Stimulated activated CD4-positive, alpha-beta T cell treated with anti-CD3 and anti-CD28 coated beads, Interleukin-1b, Interleukin-23, amount 100 ng/mL, for 48 hours (primary cell): Measurements from ENCODE around the gene PHKG1.
"Not testable (repeated sequence)": the region's sequence is repeated elsewhere in the genome, so short reads cannot be mapped to it uniquely, and the experiment has no call there.

ENCODE experiments used
- DNase-seq: peaks from one replicate; pipeline ENCODE4 v3.0.0-alpha.2; 2020

Gene PHKG1

DNA sequence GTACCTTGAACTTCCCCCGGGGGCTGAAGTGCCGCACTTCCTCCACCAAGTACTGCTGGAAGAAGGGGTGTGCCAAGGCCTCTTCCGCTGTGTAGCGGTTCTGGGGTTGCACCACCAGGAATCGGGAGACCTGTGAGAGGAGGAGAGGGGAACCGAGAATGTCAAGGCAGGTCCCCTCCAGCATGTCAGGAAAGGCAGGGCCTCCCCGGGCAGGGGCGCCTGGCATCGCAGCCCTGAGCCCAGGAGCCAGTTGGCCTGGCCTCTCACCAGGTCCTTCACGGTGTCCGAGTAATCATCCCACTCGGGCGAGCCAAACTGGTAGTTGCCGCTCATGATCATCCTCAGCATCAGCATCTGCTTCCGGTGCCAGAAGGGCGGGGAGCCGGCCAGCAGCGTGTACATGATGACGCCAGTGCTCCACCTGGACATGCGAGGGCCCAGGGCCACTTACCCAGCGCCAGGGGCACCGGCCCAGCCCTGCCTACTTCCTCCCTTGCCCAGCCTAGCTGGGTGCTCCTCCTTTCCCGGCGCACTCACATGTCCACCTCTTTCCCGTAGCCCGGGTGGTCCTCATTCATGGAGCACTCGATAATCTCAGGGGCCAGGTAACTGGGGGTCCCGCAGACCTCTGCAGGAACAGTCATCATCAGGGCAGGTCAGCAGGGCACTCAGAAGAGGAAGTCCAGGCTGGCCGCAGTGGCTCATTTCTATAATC is 11.0 kb downstream of the PHKG1 start:
- no peak for DNase-seq

DNA sequence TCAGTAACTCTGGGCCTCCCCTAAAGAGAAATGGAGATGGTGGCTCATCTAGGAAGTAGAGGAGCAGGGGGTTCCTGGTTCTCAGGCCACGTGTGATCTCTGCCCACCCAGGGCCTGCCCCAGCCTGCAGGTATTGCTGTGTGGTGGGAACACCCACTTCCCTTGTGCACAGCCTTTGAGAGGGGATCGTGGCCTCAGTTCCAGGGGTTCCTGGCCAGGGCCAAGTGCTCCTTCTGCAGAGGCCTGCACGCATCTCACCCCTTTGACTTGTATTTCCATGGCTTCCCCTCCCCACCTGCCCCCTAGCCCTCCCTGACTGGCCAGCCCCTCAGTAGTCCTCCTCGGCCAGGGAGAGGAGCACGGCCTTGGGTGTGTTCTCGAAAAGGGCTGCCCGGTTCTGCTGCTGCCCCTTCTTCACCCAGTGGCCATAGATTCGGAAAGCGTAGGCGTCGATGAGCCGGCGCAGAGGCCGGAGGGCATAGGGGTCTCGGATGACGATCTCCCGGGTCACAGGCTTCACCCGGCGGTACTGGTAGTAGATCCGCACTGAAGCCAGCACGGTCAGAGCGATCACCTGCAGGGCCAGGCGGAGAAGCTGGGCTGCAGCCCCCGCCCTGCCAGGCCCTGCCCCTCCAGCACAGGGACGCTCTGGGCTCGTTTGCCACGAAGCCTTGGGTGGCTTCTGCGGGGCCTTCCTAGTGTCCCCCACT is 11.9 kb downstream of the PHKG1 start:
- DNase-seq: not testable (repeated sequence)

DNA sequence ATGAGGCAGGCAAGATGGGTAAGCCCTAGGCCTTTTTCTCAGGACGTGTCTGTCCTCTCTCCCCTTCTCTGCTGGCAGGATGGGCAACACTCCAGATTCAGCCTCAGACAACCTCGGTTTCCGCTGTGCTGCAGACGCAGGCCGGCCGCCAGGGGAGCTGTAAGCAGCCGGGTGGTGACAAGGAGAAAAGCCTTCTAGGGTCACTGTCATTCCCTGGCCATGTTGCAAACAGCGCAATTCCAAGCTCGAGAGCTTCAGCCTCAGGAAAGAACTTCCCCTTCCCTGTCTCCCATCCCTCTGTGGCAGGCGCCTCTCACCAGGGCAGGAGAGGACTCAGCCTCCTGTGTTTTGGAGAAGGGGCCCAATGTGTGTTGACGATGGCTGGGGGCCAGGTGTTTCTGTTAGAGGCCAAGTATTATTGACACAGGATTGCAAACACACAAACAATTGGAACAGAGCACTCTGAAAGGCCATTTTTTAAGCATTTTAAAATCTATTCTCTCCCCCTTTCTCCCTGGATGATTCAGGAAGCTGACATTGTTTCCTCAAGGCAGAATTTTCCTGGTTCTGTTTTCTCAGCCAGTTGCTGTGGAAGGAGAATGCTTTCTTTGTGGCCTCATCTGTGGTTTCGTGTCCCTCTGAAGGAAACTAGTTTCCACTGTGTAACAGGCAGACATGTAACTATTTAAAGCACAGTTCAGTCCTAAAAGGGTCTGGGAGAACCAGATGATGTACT is 13.1 kb downstream of the PHKG1 start:
- DNase-seq: no peak

DNA sequence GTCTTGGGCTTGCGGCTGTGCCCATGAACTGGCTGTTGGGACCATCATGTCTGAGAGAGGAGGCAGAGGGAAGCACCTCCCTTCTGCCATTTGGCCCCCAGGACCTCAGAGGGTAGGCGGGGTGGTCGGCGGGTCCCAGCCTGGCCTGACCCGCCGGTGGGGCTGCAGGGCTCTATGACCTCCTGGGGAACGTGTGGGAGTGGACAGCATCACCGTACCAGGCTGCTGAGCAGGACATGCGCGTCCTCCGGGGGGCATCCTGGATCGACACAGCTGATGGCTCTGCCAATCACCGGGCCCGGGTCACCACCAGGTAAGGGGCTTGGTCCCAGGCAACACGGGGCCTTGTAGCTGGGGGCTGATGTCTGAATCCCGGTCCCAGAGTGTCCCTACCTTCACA is 14.6 kb downstream of the PHKG1 start:
- no peak for DNase-seq

DNA sequence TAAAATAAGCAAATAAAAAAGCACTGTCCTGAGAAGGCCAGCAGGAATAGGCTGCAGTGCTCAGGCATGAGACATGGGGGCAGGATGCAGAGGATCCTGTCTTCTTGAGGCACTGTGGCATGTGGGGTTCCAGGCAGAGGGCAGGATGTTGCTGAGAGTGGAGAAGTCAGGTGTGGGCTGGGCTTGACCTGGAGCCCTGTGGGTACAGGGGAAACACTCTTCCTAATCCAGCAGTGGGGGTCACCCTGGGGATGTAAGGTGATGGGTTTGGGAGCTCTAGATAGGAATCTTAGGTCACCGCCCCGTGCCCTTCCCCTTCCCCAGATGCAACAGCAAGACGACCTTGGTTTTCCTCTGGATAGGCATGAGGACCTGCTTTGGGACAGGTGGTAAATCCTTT is 15.1 kb downstream of the PHKG1 start:
- no peak for DNase-seq

DNA sequence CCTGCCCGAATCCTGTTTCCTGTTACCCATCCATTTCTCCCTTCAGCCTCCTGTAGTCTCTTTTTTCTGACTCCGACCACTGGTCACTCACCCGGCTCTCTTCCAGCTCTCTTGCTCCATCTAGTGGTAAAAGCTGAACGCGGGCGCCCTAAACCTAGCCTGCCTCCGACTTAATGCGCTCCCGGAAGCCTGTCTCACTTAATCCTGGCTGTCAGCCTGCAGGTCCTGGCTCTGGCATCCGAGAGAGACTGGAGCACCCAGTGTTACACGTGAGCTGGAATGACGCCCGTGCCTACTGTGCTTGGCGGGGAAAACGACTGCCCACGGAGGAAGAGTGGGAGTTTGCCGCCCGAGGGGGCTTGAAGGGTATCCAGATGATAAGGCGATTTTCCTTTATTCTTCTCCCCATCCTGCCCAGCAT is 18.4 kb downstream of the PHKG1 start:
- peak; percentile 66 for DNase-seq

DNA sequence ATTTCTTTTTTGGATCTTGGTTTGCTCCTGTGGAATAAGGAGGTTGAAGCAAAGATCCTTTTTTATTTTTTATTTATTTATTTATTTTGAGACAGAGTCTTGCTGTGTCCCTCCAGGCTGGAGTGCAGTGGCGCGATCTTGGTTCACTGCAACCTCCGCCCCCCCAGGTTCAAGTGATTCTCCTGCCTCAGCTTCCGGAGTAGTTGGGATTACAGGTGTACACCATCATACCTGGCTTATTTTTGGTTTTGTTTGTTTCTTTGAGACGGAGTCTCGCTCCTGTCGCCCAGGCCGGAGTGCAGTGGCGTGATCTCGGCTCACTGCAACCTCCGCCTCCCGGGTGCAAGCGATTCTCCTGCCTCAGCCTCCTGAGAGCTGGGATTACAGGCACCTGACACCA is 26.4 kb downstream of the PHKG1 start:
- DNase-seq: not testable (repeated sequence)

DNA sequence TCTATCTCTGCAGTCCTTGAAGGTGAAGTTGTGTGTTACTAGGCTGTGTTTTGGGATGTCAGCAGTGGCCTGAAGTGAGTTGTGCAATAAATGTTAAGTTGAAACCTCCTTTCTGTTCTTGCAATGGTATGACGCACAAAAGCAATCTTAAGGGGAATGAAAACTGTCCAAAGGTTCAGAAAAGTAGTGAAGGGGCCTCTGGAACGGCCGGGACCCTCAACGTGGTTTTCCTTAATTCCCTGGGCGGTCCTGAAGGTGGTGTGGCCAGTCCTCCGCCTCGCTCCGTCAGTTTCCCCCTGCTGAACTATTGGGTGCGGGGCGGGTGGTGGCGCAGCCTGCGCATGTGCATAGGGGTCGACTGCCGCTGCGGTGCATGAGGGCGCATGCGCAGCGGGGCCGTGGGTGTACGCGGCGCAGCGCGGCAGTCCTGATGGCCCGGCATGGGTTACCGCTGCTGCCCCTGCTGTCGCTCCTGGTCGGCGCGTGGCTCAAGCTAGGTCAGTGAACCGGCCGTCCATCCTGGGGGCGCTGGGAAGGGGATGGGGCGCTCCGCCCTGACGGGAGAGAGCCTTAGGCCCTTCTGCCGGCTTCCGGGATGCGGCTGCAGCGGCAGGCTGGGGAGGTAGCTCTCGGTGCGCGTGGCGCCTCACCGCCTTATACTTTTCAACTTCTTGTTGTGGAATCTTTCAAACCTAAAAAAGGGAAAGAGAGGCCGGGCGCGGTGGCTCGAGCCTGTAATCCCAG is 28.7 kb downstream of the PHKG1 start, which contains the start of gene SUMF2:
TSS of gene SUMF2 (plus strand) at position 405 of the 744 bp plus-strand sequence. CDS start at position 431, 26 bp downstream.
- peak; percentile 87 for DNase-seq

DNA sequence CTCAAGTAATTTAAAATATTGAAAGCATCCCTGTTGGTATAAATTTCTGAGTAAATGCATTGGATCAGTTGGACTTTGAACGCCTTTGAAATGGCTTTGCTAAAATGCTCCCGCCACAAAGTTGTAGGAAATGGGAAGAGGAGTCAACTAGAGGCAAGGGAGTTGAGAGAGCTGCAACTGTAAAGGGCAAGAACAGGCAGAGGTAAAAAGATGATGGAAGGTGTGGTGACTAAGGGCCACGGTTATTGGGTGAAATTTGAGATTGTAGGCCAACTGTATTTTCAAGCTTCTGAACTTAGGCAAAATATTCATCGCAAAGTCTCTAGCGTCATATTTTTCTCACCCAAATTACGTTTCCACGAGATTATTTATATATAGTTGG is 29.3 kb downstream of the PHKG1 start:
- no peak for DNase-seq

DNA sequence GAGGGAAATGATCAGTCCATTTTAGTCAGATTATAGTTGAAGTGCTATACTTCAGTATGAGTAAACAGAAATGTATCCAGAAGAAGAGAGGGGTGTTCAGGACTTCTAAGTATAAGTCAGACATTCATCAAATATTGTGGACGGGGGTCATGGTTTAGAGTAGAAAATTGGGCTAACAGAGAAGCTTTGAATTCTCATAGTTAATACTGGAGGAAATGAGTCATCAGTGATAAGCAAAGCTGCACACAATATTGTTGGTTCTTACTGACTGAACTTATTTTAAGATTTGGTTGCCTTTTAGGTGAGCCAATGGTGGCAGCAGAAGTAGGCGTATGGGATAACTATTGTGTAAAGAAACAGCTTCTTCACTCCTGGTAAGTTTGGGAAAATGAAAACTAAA is 30.4 kb downstream of the PHKG1 start:
- no peak for DNase-seq

DNA sequence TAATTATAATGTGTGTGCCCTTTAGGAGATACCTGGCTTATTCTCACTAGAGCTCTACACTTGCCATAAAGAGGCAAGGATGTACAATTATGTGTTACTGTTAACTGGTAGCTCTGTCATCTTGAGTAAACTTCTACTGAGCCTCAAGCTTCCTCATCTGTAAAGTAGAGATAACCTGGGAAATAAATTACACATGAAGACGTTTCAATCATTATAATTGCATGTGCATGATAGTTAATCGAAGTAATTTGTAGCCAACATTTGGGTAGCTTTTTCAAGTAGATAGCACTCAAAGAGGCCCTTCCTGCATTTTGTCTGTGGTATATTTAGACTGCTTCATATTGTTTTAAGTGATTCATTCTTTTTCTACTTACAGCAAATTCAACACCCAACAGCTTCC is 38.8 kb downstream of the PHKG1 start:
- DNase-seq: no peak

DNA sequence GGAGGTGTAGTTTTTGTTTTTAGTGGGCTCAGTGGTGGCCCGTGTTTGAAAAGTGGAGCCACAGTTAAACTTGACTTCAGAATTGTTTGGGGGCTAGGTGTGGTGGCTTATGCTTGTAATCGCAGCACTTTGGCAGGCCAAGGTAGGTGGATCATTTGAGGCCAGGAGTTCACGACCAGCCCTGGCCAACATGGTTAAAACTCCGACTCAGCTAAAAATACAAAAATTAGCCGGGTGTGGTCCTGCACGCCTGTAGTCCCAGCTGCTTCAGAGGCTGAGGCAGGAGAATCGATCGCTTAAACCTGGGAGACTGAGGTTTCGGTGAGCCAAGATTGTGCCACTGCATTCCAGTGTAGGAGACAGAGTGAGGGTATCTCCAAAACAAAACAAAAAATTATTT is 39.4 kb downstream of the PHKG1 start:
- no peak for DNase-seq

DNA sequence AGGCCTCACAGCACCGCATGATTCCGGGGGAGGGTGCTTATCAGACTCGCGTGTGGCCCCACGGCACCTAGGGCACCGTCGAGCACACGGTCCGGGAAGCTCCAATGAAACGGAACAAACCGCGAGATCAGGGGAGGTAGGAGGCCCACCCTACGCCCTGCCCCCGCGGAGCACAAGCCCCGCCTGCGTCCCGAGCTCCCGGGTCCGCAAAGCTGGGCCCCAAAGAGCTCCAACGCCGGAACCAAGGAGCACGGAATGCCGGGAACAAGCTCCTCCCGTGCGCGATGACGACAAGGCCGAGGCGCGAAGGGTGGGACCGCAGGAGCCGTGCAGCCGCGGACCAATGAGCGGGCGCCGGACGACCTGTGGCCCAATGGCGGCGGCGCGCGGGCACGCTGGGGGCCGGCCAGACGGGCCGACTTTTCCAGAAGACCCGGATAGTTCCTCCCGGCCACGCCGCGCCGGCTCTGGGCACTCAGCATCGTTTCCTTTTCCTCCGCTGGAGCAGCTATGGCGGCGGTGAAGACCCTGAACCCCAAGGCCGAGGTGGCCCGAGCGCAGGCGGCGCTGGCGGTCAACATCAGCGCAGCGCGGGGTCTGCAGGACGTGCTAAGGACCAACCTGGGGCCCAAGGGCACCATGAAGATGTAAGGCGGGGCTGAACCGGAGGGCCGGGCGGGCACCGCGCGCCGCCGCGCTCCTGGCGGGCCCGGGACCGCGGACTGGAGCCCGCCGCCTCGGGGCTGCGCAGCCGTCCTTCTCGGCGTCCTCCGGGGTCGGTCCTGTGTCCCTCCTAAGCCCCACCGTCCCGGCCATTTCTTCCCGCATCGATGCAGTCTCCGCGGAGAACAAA is 41.2 kb downstream of the PHKG1 start, which contains the start of the genes CCT6A and PSPH:
TSS of gene CCT6A (plus strand) at position 427 of the 853 bp plus-strand sequence. CDS start at position 511, 84 bp downstream.
TSS of gene PSPH (minus strand) at position 106 of the 853 bp plus-strand sequence. CDS start 30,232 bp downstream, outside the sequence.
- DNase-seq: peak; percentile 94

DNA sequence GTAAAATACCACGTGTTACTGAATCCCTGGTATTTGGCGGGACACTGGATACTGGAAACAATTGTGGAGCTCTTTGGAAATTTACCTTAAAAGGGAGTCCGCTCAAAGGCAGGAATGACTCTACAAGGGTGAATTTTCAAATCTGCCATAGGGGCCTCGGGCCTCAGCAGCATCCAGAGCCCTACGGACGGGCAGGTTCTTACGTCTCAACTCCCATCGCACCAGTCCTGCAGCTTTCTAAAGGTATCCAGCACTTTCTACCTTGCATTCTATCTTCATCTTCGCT is 41.8 kb downstream of the PHKG1 start:
- no peak for DNase-seq

DNA sequence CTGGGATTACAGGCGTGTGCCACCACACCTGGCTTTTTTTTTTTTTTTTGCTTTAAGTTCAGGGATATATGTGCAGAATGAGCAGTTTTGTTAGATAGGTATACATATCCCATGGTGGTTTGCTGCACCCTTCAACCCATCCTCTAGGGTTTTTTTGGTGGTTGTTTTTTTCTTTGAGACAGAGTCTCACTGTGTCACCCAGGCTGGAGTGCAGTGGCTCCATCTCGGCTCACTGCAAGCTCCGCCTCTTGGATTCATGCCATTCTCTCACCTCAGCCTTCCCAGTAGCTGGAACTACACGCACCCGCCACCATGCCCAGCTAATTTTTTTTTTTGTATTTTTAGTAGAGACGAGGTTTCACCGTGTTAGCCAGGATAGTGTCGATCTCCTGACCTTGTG is 44.0 kb downstream of the PHKG1 start:
- not testable (repeated sequence) for DNase-seq

DNA sequence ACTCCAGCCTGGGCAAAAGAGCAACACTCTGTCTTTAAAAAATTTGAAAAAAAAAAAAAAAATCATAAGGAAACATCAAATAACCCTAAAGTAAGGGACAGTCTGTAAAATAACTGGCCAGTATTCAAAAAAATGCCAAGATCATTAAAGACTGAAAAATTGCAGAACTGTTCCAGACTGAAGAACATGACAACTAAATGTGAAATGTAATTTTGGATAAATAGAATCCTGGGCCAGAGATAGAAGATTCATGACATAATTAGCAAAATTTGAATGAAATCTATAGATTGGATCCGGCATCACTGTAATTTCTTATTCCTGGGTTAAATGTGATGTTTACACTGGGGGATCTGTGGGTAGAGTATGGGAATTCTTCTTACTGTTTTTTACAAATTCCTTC is 44.5 kb downstream of the PHKG1 start:
- no peak for DNase-seq

DNA sequence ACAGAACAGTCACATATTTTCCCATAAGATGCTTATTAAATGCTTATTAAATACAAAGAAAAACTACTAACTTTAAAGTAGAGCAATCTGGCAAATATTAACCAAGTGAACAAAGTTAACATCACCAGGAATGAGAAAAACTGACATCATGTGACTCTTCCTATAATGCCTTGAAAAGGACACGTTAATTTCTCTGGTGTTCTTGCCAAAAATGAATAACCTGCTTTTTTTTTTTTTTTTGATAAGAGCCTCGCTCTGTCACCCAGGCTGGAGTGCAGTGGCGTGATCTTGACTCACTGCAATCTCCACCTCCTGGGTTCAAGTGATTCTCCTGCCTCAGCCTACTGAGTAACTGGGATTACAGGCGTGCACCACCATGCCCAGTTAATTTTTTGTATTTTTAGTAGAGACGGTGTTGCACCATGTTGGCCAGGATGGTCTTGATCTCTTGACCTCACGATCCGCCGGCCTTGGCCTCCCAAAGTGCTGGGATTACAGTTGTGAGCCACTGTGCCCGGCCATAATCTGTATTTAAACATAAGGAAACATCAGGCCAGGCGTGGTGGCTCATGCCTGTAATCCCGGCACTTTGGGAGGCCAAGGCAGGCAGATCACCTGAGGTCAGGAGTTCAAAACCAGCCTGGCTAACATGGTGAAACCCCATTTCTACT is 45.2 kb downstream of the PHKG1 start:
- not testable (repeated sequence) for DNase-seq

DNA sequence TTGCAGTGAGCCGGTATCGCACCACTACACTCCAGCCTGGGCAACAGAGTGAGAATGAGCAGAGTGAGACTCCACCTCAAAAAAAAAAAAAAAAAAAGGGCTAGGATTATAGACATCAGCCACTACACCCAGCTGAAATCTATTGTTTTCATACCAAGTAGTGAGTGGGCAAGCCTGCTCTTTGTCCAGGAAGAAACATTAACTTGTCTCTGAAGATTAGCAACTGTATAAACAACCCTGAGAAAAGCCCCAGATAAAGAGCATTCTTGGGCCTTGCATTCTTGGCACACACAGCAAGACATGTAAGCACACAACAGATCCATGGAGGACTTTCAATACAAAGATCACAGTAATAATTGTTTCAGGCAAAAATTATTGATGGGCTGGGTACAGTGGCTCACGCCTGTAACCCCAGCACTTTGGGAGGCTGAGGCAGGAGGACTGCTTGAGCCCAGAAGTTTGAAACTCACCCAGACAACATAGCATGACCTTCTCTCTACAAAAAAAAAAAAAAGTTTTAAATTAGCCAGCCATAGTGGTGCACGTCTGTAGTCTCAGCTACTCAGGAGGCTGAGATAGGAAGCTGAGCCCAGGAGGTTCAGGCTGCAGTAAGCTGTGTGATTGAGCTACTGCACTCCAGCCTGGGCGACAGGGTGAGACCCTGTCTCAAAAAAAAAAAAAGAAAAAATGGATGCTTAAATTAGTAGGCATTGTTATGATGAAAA is 45.9 kb downstream of the PHKG1 start:
- no peak for DNase-seq

DNA sequence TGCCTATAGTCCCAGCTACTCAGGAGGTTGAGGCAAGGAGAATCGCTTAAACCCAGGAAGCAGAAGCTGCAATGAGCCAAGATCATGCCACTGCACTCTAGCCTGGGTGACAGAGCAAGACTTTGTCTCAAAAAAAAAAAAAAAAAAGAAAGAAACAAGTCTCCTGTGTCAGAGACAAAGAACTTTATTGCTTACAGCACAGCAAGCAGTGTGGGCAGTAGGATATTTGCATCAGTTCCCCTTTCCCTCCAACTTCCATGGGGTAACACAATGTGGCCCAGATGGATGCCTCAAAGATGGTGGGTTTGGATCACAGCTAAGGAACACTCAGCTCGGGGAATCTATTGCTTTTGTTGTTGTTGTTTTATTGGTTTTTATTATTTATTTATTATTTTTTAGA is 47.0 kb downstream of the PHKG1 start:
- not testable (repeated sequence) for DNase-seq

DNA sequence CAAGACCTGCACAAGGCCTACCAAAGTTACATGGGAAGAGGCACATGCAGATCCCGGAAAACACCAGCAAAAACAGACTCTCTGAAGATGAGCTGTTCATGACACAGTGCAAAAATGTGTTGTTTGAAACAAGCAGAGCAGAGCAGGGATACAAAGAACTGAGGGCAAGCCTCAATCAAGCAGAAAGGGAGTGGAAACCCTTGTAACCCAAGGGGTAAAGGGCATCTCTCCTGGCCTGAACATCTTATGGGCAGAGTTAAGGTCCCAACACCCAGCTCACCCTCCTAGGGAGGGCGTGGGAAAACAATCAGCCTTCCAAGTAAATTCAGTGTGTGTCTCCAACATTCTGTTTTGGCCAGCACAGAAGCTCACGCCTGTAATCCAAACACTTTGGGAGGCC is 52.0 kb downstream of the PHKG1 start:
- DNase-seq: no peak
